Endothelial cell of umbilical vein (primary cell): ENCODE data around the gene SPG21. TPM values are rescaled to one million over a fixed set of nuclear protein-coding genes. Genes with fewer than 3 reads are reported as not detected.

Experiments
- Bru-seq: library from RNA; stranded (reverse); fragments of 400-500 nt; gene quantifications from one replicate; lab custom pipeline; 2021; lab: Mats Ljungman, UMichigan
- BruChase-seq, 2 experiments: library from RNA; stranded (reverse); fragments of 400-500 nt; gene quantifications; one replicate each; lab custom pipeline; 2021; lab: Mats Ljungman, UMichigan
- BruUV-seq: library from RNA; stranded (reverse); fragments of 400-500 nt; replicated peaks from 2 replicates; lab custom pipeline; 2021; lab: Mats Ljungman, UMichigan
- CTCF ChIA-PET: fragments of 300-600, 350-600 bp; sonication (Branson Sonifier 250); formaldehyde crosslinking; loops from one replicate; lab custom pipeline; 2021; ENCODE audit warnings: antibody characterized with exemption, inconsistent platforms; lab: Charles Lee
- POLR2A ChIA-PET: fragments of 300-600, 350-600 bp; sonication (Branson Sonifier 250); formaldehyde crosslinking; loops from one replicate; lab custom pipeline; 2021; ENCODE audit warnings: antibody characterized with exemption, inconsistent platforms; lab: Charles Lee
- DNase-seq: peaks from one replicate; pipeline ENCODE4 v3.0.0-alpha.2; 2011; ENCODE audit warnings: low read depth, low spot score
- FAIRE-seq: peaks from 2 replicates; lab custom pipeline; 2011; peaks lifted over from hg19 to GRCh38; lab: Jason Lieb, UNC
- H2AFZ ChIP-seq: 2 replicates; pipeline ENCODE4 v1.6.0; 2012; ENCODE audit warnings: low read depth, low read length, control low read depth, inconsistent platforms
- H3K27ac ChIP-seq: 2 replicates; pipeline ENCODE4 v1.5.1; 2011; ENCODE audit warnings: low read depth, mild to moderate bottlenecking, control low read depth, low read length, moderate library complexity; ENCODE audit not compliant: insufficient read depth
- H3K27me3 ChIP-seq, 2 experiments: 2 replicates each; pipeline versions ENCODE4 v1.6.0 to v1.6.1; 2011; ENCODE audit warnings: low read length in 2 of 2, mixed read lengths in 1 of 2; ENCODE audit not compliant: control insufficient read depth in 2 of 2, insufficient read depth in 2 of 2
- H3K36me3 ChIP-seq, 2 experiments: 2 replicates in 1 of 2; 3 replicates in 1 of 2; pipeline ENCODE4 v1.5.1; 2011; ENCODE audit warnings: low read length in 2 of 2, mild to moderate bottlenecking in 1 of 2, moderate library complexity in 1 of 2; ENCODE audit not compliant: control insufficient read depth in 2 of 2, insufficient read depth in 2 of 2; ENCODE audit errors: extremely low read depth in 1 of 2
- H3K4me1 ChIP-seq: 3 replicates; pipeline ENCODE4 v1.5.1; 2011; ENCODE audit warnings: mild to moderate bottlenecking, low read length; ENCODE audit not compliant: control insufficient read depth, insufficient read depth; ENCODE audit errors: extremely low read depth
- H3K4me2 ChIP-seq: 2 replicates; pipeline ENCODE4 v1.6.1; 2011; ENCODE audit warnings: low read length, control low read depth, mixed read lengths; ENCODE audit not compliant: insufficient read depth
- H3K4me3 ChIP-seq, 3 experiments: fragments of 200-600 bp in 1 of 3; sonication (generic), shearing (Covaris generic) in 1 of 3; replicated peaks in 1 of 3; 2 replicates each; pipeline ENCODE4 v1.5.1; 2011 to 2016; ENCODE audit warnings: control low read depth in 3 of 3, low read length in 3 of 3, mild to moderate bottlenecking in 2 of 3, inconsistent platforms in 1 of 3, low read depth in 1 of 3, moderate library complexity in 1 of 3; ENCODE audit not compliant: insufficient read depth in 1 of 3
- H3K79me2 ChIP-seq: 2 replicates; pipeline ENCODE4 v1.6.0; 2012; ENCODE audit warnings: low read length, inconsistent platforms; ENCODE audit not compliant: control insufficient read depth, insufficient read depth
- H3K9ac ChIP-seq: replicated peaks from 2 replicates; pipeline ENCODE3; 2011; ENCODE audit warnings: low read length, control low read depth; ENCODE audit not compliant: insufficient read depth; ENCODE audit errors: extremely low read depth
- H3K9me1 ChIP-seq: replicated peaks from 3 replicates; pipeline ENCODE4 v1.6.0; 2011; ENCODE audit warnings: mild to moderate bottlenecking, low read length; ENCODE audit not compliant: control insufficient read depth, insufficient read depth; ENCODE audit errors: extremely low read depth
- H3K9me3 ChIP-seq: replicated peaks from 2 replicates; pipeline ENCODE4 v1.5.1; 2012; ENCODE audit warnings: low read length, inconsistent platforms; ENCODE audit not compliant: control insufficient read depth, insufficient read depth
- H4K20me1 ChIP-seq: replicated peaks from 2 replicates; pipeline ENCODE3; 2011; ENCODE audit warnings: mild to moderate bottlenecking, low read length; ENCODE audit not compliant: control insufficient read depth, insufficient read depth; ENCODE audit errors: extremely low read depth
- FOS ChIP-seq: IDR thresholded peaks from 2 replicates; pipeline ENCODE4 v1.6.1; 2011; ENCODE audit warnings: mild to moderate bottlenecking, low read length, moderate library complexity, borderline replicate concordance; ENCODE audit not compliant: insufficient read depth
- GATA2 ChIP-seq: IDR thresholded peaks from 2 replicates; pipeline ENCODE4 v1.7.0; 2011; ENCODE audit warnings: low read depth, mild to moderate bottlenecking, moderate library complexity, mixed read lengths, low read length; ENCODE audit not compliant: insufficient read length, insufficient read depth
- MAX ChIP-seq: IDR thresholded peaks from 2 replicates; pipeline ENCODE4 v1.6.1; 2011; ENCODE audit not compliant: insufficient read depth, insufficient read length
- POLR2A ChIP-seq: IDR thresholded peaks from 2 replicates; pipeline ENCODE4 v1.6.1; 2012; ENCODE audit warnings: low read depth, mild to moderate bottlenecking, control low read depth, low read length
- dilution Hi-C: fragments of 300-500 bp; cut with MboI; formaldehyde crosslinking; loops from one replicate; pipeline ENCODE4 v1.15.0; 2019; ENCODE audit warnings: low sequenced_read_pairs; ENCODE audit not compliant: extremely low pct_ligation_motif_present
- intact Hi-C: fragments of 100-400 bp; cut with micrococcal nuclease; formaldehyde crosslinking; loops from one replicate; pipeline ENCODE4 v1.10.0; 2022
- long read RNA-seq: library from polyadenylated mRNA; stranded (forward); transcript quantifications from one replicate; pipeline ENCODE4 v2.0.0, GENCODE V29; 2021
- polyA minus RNA-seq, 3 experiments: library from RNA; depleted of rRNA, polyadenylated mRNA; stranded (reverse); fragments of >200 nt; gene quantifications; 1 replicate in 1 of 3; 2 replicates in 2 of 3; pipeline ENCODE4 v1.2.3, GENCODE V29; 2011
- polyA plus RNA-seq, 4 experiments: library from polyadenylated mRNA; depleted of rRNA in 3 of 4; stranded (reverse) in 3 of 4; unstranded in 1 of 4; fragments of >200 nt; gene quantifications; 2 replicates each; pipeline versions ENCODE4 v1.2.1 to v1.2.3, GENCODE V29; 2011 to 2012; ENCODE audit warnings: missing spikeins in 1 of 4
- total RNA-seq: library from RNA; stranded (reverse); gene quantifications from 2 replicates; pipeline ENCODE4 v1.2.3, GENCODE V29; 2021

The SPG21 gene
- total RNA-seq: 75.3 and 82.5 TPM in 2 replicates
- polyA plus RNA-seq: 54.9 and 70.2 TPM in 2 replicates
- 57.2 and 61.4 TPM in 2 replicates for polyA plus RNA-seq (2011; cell fraction: cytosol; rRNA removed)
- 42.6 and 43.4 TPM in 2 replicates for polyA plus RNA-seq (2011; cell fraction: nucleus; rRNA removed)
- polyA plus RNA-seq (2012): 63.1 and 73.1 TPM in 2 replicates
- polyA minus RNA-seq: 49.2 and 51.4 TPM in 2 replicates
- polyA minus RNA-seq (2011; cell fraction: cytosol; rRNA and poly(A)+ RNA removed): 42.6 TPM
- 41.6 and 45.6 TPM in 2 replicates for polyA minus RNA-seq (2011; cell fraction: nucleus; rRNA and poly(A)+ RNA removed)
- percentile 79 among the genes with signal in this experiment for Bru-seq, nascent RNA
- BruChase-seq, experiment 1, labeled RNA remaining after a 6-hour chase: percentile 89 among the genes with signal in this experiment
- BruChase-seq, experiment 2, labeled RNA remaining after a 2-hour chase: percentile 83 among the genes with signal in this experiment
- long read RNA-seq, transcript SPG21-203 (9 exons, 1,613 nt): minor isoform, 6 of 244 reads
- long read RNA-seq, transcript SPG21-201 (9 exons, 1,822 nt): major isoform, 190 of 244 reads
- long read RNA-seq, partial matches to known transcripts: 16 of 244 reads
- long read RNA-seq, other reads (novel, unspliced or antisense): 27 of 244 reads

GRCh38 chr15:64989416-64990167 is at the start of gene SPG21:
Gene SPG21 (minus strand): TSS chr15:64989914. CDS start chr15:64983569, 6,345 bp downstream.
- TF ChIP-seq FOS (no peak), POLR2A (peak; percentile 89), GATA2 (no peak), MAX (peak; percentile 94)
- dilution Hi-C loops (no loop called here), intact Hi-C loops (loop anchor here (2.0 to 5.0 kb wide), 2 partner anchors 39 to 147 kb away; partner anchors contain the start of genes MTFMT and PLEKHO2)
- Histone ChIP-seq H3K27ac (peak within 1 kb of the TSS; percentile 97), H3K27me3 (no peaks in the 10 kb centered on the region), H3K4me2 (peak within 1 kb of the TSS; percentile 99), H3K4me1 (peaks cover 27% of the 10 kb centered on the region), H3K9ac (peak within 1 kb of the TSS; percentile 97), H3K9me1 (no peaks in the 10 kb centered on the region), H3K36me3 (no peaks in the 10 kb centered on the region), H3K79me2 (peaks cover 25% of the 10 kb centered on the region), H3K9me3 (no peaks in the 10 kb centered on the region), H4K20me1 (no peaks in the 10 kb centered on the region), H2AFZ (peak within 1 kb of the TSS; percentile 99), H3K4me3 (peak within 1 kb of the TSS; percentile 93 to 99 (median 94))
- ChIA-PET CTCF (interaction anchor here (1.1 kb wide), 1 partner anchor 19 kb away, joined by 3 read pairs; no protein-coding TSS in a partner anchor), POLR2A (interaction anchor here (0.6 kb wide), 2 partner anchors 8 to 22 kb away, joined by 4 to 14 read pairs; no protein-coding TSS in a partner anchor)
- FAIRE-seq (peak; percentile 89), DNase-seq (peak; percentile 97)
- BruUV-seq: no TSS peak
